ENCODE measurements around the gene CERS3.

GRCh38 chr15:100472736-100473135 lies 56.0 kb downstream of the CERS3 start:
- TF ChIP-seq CTCF (IDR thresholded peaks at IDR 0.05) = no peak
- TF ChIP-seq TCF7L2 (IDR thresholded peaks at IDR 0.05; ENCODE audit: low read depth, low read length) = no peak
- no peak for TF ChIP-seq SIN3A (IDR thresholded peaks at IDR 0.05; ENCODE audit: borderline replicate concordance, insufficient read depth, low read depth, low read length)
- no peak for TF ChIP-seq REST (IDR thresholded peaks at IDR 0.05; ENCODE audit: insufficient read depth in 1 of 2, low read depth in 2 of 2, low read length in 1 of 2)
- no peak for TF ChIP-seq POLR2AphosphoS5 (IDR thresholded peaks at IDR 0.05; ENCODE audit: low read depth, low read length)

All from Panc1 (cell line).